Left cardiac atrium (tissue), 4 donors: ENCODE data around the gene MAP10. TPM values are rescaled to one million over a fixed set of nuclear protein-coding genes. Genes with fewer than 3 reads are reported as not detected.

Experiments
- ATAC-seq, 2 donors: fragments of 200-7000 bp; cut with Tn5 transposase; one replicate each; pipeline ENCODE4 v1.9.1; 2020; ENCODE audit warnings: mild to moderate bottlenecking in 2 of 2, moderate library complexity in 2 of 2
- DNase-seq: peaks from one replicate; pipeline ENCODE4 v3.0.0-alpha.2; 2020
- intact Hi-C, 2 donors: fragments of 100-400 bp; cut with DNase I; formaldehyde crosslinking; loops; one replicate each; pipeline versions ENCODE4 v1.14.1 to v1.15.1; 2022 to 2023
- total RNA-seq, 2 donors: library from RNA; stranded (reverse); fragmentation: NEBNext Ultra II Directional; extraction: Animal tissue kit (Norgen Biotek cat#: 25700); gene quantifications; one replicate each; pipeline ENCODE4 v1.2.1, GENCODE V29; 2021
- donor health status: DM: no; HTN: yes; CAD: no.
- donor health status: DM: no; HTN: yes; CAD: no; lungs with severe emphysema.
- donor health status: DM: yes; HTN: yes; CAD: no.
- donor health status: Dilated cardiomyopathy.

MAP10 gene
- total RNA-seq, 2 donors from 2014 or later: 2.5 to 3.0 TPM

- intact Hi-C loops: no loop called here
Observed at GRCh38 chr1:232792949-232793348, 12.3 kb upstream of the MAP10 start.

DNA sequence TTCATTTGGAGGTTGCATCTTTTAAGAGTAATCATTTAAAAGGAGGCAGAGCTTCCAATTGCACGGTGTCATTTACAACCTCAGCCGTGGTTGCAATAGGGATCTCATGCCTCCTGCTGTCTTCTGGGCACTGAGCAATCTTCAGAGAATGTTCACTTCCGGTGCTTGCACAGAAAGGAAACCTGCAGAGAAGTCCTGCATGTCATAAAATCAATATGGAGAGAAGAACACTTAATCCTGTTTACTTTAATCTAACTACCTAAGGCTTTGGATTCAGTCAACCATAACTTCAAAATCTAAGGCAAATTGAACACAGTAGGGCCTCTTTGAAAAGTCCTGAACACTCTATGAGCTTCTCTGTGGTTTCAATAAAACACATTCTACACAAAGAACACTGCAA is 11.3 kb upstream of the MAP10 start:
- intact Hi-C loops: no loop called here
- no peak for ATAC-seq

More at GRCh38 chr1:232792949-232793348, 12.3 kb upstream of the MAP10 start:
- DNase-seq (no peak), ATAC-seq (no peak)

DNA sequence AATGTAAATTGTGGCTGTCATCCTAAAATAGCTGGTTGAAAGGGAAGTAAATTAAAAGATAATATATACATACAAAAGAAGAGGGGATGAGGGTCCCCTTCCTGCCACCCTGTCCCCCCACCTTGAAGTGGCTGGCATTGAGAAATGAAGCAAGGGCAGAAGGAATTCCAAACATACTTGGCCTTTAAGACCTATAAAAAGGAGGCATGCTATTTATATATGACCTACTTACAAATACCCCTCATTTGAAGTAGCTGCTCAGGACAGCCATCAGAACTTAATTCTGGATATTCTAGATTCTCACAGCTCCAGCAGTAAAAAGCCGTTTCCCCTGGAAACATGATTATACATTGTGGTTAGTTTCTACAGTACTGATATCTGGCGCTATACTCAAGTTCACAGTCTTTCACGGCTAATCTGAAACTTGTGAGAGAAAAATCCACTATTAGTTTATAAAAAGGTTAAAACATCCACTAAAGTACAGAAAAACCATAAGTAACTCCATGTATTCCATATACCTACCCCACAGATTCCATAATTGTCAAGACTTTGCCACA is 9.6 kb upstream of the MAP10 start:
- intact Hi-C loops: no loop called here
- ATAC-seq: no peak
- no peak for DNase-seq

More for the DNA sequence above, 11.3 kb upstream of the MAP10 start:
- DNase-seq: no peak

DNA sequence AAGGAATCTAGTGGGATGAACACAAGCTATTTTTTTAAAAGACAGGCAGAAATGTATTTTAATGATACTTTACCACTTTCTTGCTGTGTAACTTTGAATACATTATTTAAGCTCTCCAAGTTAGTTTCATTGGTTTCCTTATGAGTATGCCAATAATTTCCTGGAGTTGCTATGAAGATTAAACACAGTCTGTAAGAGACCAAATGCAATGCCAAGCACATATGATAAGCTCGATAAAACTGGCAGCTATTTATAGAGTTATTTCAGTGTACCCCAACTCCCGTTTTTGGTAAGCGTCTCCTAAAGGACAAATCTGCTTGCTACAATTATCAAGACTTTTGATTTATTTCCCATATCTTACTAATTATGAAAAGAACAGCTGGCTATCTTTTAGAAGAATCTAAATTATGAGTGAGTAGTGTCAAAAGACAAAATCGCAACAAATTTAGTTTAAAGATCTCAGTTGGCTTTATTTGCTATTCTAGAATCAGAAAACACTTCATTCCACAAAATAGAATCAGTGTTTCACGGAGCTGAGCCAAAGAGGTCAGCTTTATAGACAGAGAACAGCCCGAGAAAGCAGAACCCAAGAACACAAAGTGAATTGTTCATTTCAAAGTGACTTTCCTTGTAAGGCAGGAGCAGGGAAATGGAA is 7.2 kb upstream of the MAP10 start:
- ATAC-seq: no peak
- no peak for DNase-seq
- intact Hi-C loops: no loop called here

GRCh38 chr1:232798920-232799319 is 6.3 kb upstream of the MAP10 start:
- no peak for DNase-seq
- no peak for ATAC-seq
- intact Hi-C loops: no loop called here

DNA sequence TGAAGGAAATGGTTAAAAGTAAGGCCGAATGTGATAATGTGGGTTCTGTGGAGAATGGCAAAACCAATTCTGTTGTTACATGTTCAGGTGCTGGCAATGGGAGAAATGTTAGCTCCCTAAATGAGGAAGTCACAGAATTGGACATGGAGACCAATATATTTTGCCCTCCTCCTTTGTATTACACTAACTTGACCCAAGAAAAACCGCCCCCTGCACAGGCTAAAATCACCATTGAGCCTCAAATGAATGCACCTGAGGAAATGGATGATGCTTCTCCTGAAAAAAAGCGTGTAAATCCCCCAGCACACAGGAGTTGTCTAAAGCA is 932 bp downstream of the MAP10 start:
- no peak for DNase-seq
- ATAC-seq: no peak
- intact Hi-C loops: loop anchor here in 1 of 2 donors (10.0 kb wide), 1 partner anchor 171 kb away; the partner anchor contains the start of gene SIPA1L2

GRCh38 chr1:232810856-232811255 is 5.6 kb downstream of the MAP10 start:
- intact Hi-C loops: no loop called here
- ATAC-seq: no peak
- no peak for DNase-seq

- ATAC-seq: no peak
- intact Hi-C loops: no loop called here
- DNase-seq: no peak
Observed at GRCh38 chr1:232812560-232812959, 7.3 kb downstream of the MAP10 start.

DNA sequence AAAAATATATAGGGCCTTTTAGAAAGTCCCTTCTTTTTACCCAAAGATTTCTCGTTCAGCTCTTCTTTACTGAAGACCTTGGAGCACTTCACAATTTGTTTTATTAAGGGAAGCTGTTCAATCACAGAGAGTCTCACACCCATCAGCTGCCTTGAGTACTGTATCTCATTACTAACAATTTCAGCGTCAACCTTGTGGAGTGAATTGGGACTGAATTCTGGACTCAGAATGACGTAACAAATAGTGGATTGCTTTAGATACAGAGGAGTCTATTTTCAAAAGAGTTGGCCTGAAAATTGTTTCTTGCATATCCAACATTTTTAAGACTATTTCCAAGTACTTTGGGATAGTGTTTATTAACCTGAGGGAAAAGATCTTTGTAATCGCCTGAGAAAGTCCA is 7.9 kb downstream of the MAP10 start:
- intact Hi-C loops: no loop called here
- DNase-seq (no peak), ATAC-seq (no peak)

- no peak for ATAC-seq
- no peak for DNase-seq
- intact Hi-C loops: no loop called here
Observed at GRCh38 chr1:232813760-232814159, 8.5 kb downstream of the MAP10 start.

DNA sequence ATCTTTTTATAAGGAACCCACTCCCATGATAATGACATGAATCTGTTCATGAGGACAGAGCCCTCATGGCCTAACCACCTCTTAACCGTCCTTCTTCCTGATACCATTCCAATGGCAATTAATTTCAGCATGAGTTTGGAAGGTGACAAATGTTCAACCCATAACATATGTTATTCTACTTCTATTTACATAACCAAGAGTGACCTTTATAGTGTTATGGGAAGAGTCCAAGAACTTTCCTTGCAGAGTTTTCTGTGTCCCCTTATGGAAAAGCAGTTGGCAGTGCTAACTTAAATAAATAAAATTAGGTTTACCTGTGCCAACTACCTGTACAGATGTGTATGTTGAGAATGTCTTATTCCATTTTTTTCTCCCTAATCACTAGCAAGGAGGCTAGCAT is 11.1 kb downstream of the MAP10 start:
- intact Hi-C loops: no loop called here
- no peak for ATAC-seq
- no peak for DNase-seq

- no peak for ATAC-seq
- DNase-seq: no peak
- intact Hi-C loops: no loop called here
Observed at GRCh38 chr1:232818040-232818439, 12.8 kb downstream of the MAP10 start.

DNA sequence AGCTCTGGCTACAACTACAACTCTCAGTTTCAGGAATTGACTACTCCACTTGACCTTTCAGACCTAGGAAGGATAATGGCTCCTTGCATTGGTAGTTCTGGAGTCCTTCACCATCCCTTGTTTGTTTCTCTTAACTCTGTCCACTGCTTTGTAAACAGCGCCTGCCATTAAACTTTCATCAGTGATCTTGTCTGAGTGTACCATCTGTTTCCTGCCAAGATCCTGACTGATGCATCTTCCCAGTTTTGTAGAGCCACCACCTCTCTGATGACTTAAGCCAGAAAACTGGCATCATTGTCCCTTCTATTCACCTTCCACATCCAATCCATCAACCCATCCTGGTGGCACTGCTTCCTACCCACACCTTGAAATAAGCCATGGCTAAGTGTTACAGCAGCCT is 15.2 kb downstream of the MAP10 start:
- DNase-seq (no peak), ATAC-seq (no peak)
- intact Hi-C loops: no loop called here

GRCh38 chr1:232822530-232822929 is 17.3 kb downstream of the MAP10 start:
- DNase-seq: no peak
- intact Hi-C loops: no loop called here
- ATAC-seq: no peak

DNA sequence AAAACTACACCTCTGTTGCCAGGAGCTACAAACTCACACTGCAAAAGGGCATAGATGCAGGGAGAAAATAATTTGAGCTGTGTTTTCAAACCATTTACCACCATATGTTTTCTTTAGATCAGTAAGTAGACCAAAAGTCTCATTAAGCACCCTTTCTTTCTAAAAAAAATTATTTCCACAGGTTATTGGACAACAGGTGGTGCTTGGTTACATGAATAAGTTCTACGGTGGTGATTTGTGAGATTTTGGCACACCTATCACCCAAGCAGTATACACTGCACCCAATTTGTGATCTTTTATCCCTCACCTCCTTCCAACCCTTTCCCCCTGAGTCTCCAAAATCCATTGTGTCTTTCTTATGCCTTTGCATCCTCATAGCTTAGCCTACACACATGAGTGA is 21.1 kb downstream of the MAP10 start:
- DNase-seq (no peak), ATAC-seq (no peak)
- intact Hi-C loops: no loop called here

DNA sequence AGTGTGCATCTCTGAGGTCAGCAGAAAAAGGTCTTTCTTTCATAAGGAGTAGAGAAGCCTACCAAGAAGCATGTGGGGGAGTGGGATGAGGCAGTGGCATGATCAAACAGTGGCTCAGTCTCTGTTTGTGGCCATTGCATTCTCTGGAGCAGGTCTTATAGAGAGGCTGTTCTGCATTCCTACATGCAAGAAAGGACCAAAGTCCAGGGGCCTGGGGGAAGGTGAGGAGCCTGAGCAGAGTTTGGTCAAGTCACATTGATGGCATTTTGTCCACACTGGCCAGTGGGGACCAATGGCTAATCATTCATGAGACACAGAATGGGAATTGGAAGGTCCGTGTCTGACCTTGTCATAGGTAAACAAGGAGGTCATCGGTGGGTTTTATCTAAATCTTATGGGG is 25.4 kb downstream of the MAP10 start:
- ATAC-seq: no peak
- intact Hi-C loops: no loop called here

GRCh38 chr1:232831895-232832294 is 26.7 kb downstream of the MAP10 start:
- DNase-seq (no peak), ATAC-seq (no peak)
- intact Hi-C loops: no loop called here

More for the DNA sequence above, 25.4 kb downstream of the MAP10 start:
- no peak for DNase-seq

GRCh38 chr1:232834066-232834465 is 28.9 kb downstream of the MAP10 start:
- DNase-seq (no peak), ATAC-seq (no peak)
- intact Hi-C loops: no loop called here

DNA sequence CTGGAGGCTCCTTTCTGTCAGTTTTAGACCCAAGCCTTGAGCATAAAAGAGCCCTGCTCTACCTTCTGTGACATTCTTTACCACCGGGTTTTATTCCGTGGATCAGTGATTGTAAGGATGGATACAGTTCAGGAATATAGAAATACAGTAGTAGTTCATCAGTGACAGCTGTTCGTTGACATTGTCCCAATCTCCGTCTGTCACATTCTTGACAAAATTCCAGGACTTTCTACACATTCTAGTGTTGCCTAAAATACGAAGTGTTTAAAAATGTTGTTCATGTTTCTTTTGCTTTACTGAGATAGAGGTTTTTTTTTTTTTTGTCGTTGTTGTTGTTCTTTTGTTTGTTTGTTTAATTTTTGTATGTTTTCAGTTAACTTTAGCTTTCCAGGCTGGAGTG is 29.9 kb downstream of the MAP10 start:
- peak in 1 of 2 donors; percentile 50 for ATAC-seq
- intact Hi-C loops: no loop called here
- no peak for DNase-seq

GRCh38 chr1:232837087-232837486 is 31.9 kb downstream of the MAP10 start:
- ATAC-seq: peak in 1 of 2 donors; percentile 56
- DNase-seq: no peak
- intact Hi-C loops: no loop called here

DNA sequence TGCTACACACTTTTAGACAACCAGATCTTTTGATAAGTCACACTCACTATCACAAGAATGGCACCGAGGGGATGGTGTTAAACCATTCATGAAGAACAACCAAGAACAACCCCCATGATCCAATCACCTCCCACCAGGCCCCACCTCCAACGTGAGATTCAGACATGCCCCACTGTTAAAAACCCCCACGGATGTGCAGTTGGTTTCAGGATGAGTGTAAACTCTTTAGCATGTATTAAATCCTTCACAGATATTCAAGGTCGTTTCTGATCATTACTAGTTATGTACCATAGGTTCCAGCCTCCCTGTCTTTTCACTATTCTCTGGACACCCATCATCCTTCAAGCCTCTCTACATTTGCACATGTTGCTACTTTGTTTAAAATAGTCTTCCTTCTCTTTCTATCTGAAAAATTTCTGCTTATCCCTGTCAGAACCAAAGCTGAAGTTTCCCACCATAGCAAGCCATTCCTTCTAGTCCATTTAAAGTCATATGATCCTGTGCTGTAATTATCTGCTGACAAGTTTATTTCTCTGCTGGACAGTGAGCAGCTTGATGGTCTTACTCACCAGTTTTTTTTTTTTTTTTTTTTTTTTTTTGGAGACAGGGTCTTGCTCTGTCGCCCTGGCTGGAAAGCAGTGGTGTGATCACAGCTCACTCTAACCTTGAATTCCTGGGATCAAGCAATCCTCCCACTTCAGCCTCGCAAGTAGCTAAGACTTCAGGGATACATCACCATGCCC is 36.8 kb downstream of the MAP10 start:
- ATAC-seq (no peak), DNase-seq (no peak)
- intact Hi-C loops: no loop called here
